Ishikawa (cell line): ENCODE data around the gene LSM14B.

Experiments used
- CEBPB ChIP-seq: IDR thresholded peaks from 2 replicates; pipeline ENCODE4 v1.6.1; 2012
- CREB1 ChIP-seq: IDR thresholded peaks from 2 replicates; pipeline ENCODE4 v1.6.1; 2012; ENCODE audit warnings: low read depth
- EGR1 ChIP-seq: IDR thresholded peaks from 2 replicates; pipeline ENCODE4 v1.6.1; 2012
- EP300 ChIP-seq: IDR thresholded peaks from 2 replicates; pipeline ENCODE4 v1.6.1; 2012; ENCODE audit warnings: borderline replicate concordance
- FOXM1 ChIP-seq: IDR thresholded peaks from 2 replicates; pipeline ENCODE4 v1.6.1; 2012; ENCODE audit warnings: low read depth, borderline replicate concordance
- MAX ChIP-seq: IDR thresholded peaks from 2 replicates; pipeline ENCODE4 v1.6.1; 2012
- NFIC ChIP-seq: IDR thresholded peaks from 2 replicates; pipeline ENCODE4 v1.6.1; 2012
- RAD21 ChIP-seq: IDR thresholded peaks from 2 replicates; pipeline ENCODE4 v1.6.1; 2012; ENCODE audit warnings: low read depth
- REST ChIP-seq: IDR thresholded peaks from 2 replicates; pipeline ENCODE4 v1.6.1; 2012; ENCODE audit warnings: low read depth, mild to moderate bottlenecking
- TAF1 ChIP-seq: IDR thresholded peaks from 2 replicates; pipeline ENCODE4 v1.6.1; 2012; ENCODE audit warnings: low read depth, mild to moderate bottlenecking
- TCF12 ChIP-seq: IDR thresholded peaks from 2 replicates; pipeline ENCODE4 v1.6.1; 2012; ENCODE audit warnings: low read depth
- TEAD4 ChIP-seq: IDR thresholded peaks from 2 replicates; pipeline ENCODE4 v1.6.1; 2012
- YY1 ChIP-seq: IDR thresholded peaks from 2 replicates; pipeline ENCODE4 v1.6.1; 2012; ENCODE audit warnings: low read depth
- ZBTB7A ChIP-seq: IDR thresholded peaks from 2 replicates; pipeline ENCODE4 v1.6.1; 2012; ENCODE audit warnings: low read depth
- TF ChIP-seq, protein P1 (sequence below): IDR thresholded peaks from 2 replicates; pipeline ENCODE4 v1.6.1; 2012

The LSM14B gene

DNA sequence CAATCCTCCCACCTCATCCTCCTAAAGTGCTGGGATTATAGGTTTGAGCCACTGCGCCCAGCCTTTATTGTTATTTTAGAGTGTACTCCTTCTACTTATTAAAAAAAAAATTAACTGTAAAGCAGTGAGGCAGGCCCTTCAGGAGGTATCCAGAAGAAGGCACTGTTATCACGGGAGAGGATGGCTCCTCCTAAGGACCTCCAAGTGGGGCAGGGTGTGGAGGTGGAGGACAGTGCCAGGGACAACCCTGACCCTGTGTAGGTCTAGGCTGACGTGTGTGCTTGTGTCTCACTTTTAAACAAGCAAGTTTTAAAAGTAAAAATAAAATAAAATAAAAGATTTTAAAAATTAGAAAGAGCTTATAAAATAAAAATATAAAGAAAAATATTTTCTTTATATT lies 32.9 kb upstream of the LSM14B start:
- TF ChIP-seq NFIC, result no peak
- no peak for TF ChIP-seq ZBTB7A
- TF ChIP-seq TEAD4, result no peak

GRCh38 chr20:62096421-62097380 lies 25.6 kb upstream of the LSM14B start:
- TF ChIP-seq CEBPB (no peak), ZBTB7A (no peak), EGR1 (no peak), TEAD4 (no peak), RAD21 (no peak), TCF12 (no peak), EP300 (no peak), FOXM1 (no peak), REST (no peak), NFIC (no peak), CREB1 (no peak), MAX (no peak), TAF1 (no peak), YY1 (no peak)
- TF ChIP-seq, protein P1, sequence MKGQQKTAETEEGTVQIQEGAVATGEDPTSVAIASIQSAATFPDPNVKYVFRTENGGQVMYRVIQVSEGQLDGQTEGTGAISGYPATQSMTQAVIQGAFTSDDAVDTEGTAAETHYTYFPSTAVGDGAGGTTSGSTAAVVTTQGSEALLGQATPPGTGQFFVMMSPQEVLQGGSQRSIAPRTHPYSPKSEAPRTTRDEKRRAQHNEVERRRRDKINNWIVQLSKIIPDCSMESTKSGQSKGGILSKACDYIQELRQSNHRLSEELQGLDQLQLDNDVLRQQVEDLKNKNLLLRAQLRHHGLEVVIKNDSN, result no peak

GRCh38 chr20:62097881-62098407 lies 24.3 kb upstream of the LSM14B start:
- TF ChIP-seq YY1 (no peak), REST (no peak), NFIC (no peak), TEAD4 (no peak), TCF12 (no peak), MAX (no peak), RAD21 (no peak), EGR1 (no peak), FOXM1 (no peak), TAF1 (no peak), EP300 (no peak), CEBPB (no peak), ZBTB7A (no peak), CREB1 (no peak)
- TF ChIP-seq, protein P1, result no peak

DNA sequence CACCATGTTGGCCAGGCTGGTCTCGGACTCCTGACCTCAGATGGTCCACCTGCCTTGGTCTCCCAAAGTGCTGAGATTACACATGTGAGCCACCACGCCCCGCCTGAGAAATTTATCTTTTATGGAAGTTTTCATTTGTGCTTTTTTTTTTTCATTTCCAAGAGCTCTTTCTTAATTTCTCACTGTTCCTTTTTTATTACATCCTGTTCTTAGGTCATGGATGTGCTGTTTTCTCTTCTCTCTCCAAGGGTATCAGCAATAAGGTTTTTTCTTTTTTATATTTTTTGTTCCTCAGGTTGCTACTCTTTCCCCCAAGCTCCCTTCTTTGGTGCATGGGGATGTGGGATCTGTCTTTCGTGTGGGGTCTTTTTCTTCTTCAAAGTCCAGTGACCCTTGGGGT lies 21.2 kb upstream of the LSM14B start:
- TF ChIP-seq ZBTB7A, result no peak
- TF ChIP-seq CREB1, result no peak
- TF ChIP-seq REST, result no peak
- no peak for TF ChIP-seq TAF1
- no peak for TF ChIP-seq MAX
- TF ChIP-seq RAD21, result no peak
- TF ChIP-seq CEBPB, result no peak
- no peak for TF ChIP-seq TEAD4
- TF ChIP-seq EGR1, result no peak
- no peak for TF ChIP-seq YY1
- TF ChIP-seq, protein P1, result no peak
- TF ChIP-seq EP300, result no peak
- no peak for TF ChIP-seq TCF12
- no peak for TF ChIP-seq FOXM1
- no peak for TF ChIP-seq NFIC
